Upper lobe of right lung (tissue), 1 donor: ENCODE results near the gene DIO1. TPM values are rescaled to one million over a fixed set of nuclear protein-coding genes. Genes with fewer than 3 reads are reported as not detected.

Experiments
- ATAC-seq: fragments of 200-7000 bp; cut with Tn5 transposase; one replicate; pipeline ENCODE4 v1.9.1; 2020; ENCODE audit warnings: mild to moderate bottlenecking, moderate library complexity
- DNase-seq: peaks from one replicate; pipeline ENCODE4 v3.0.0-alpha.2; 2020
- H3K27ac ChIP-seq: fragments of 200-600 bp; one replicate; pipeline ENCODE4 v1.8.0; 2022
- H3K27me3 ChIP-seq: fragments of 200-600 bp; one replicate; pipeline ENCODE4 v1.8.0; 2022; ENCODE audit warnings: mild to moderate bottlenecking
- H3K36me3 ChIP-seq: fragments of 200-600 bp; one replicate; pipeline ENCODE4 v1.8.0; 2022
- H3K4me1 ChIP-seq: fragments of 200-600 bp; one replicate; pipeline ENCODE4 v1.8.0; 2022
- H3K4me3 ChIP-seq: fragments of 200-600 bp; one replicate; pipeline ENCODE4 v1.8.0; 2022; ENCODE audit warnings: mild to moderate bottlenecking
- H3K9me3 ChIP-seq: fragments of 200-600 bp; one replicate; pipeline ENCODE4 v1.8.0; 2022
- intact Hi-C: fragments of 100-400 bp; cut with DNase I; formaldehyde crosslinking; loops from one replicate; pipeline ENCODE4 v1.11.0; 2022
- long read RNA-seq: library from polyadenylated mRNA; unstranded; transcript quantifications from one replicate; pipeline ENCODE4 v2.0.0, GENCODE V29; 2021
- total RNA-seq: library from RNA; stranded (reverse); fragmentation: NEBNext Ultra II Directional; extraction: Animal tissue kit (Norgen Biotek cat#: 25700); gene quantifications from one replicate; pipeline ENCODE4 v1.2.1, GENCODE V29; 2021
- TF ChIP-seq, protein P1 (sequence below): fragments of 200-600 bp; IDR thresholded peaks from one replicate; pipeline ENCODE4 v1.8.0; 2022; ENCODE audit warnings: antibody characterized with exemption
- donor health status: DM: no; HTN: yes; CAD: no; lungs with severe emphysema.

The DIO1 gene
- total RNA-seq, result not detected
- long read RNA-seq, partial matches to known transcripts, result 0 of 2 reads
- long read RNA-seq, other reads (novel, unspliced or antisense), result 2 of 2 reads

- Histone ChIP-seq H3K9me3 (no peaks in the 10 kb centered on the region), H3K27me3 (no peaks in the 10 kb centered on the region), H3K27ac (peak within 1 kb of the TSS; percentile 55), H3K4me3 (no peak within 1 kb of the TSS), H3K36me3 (no peaks in the 10 kb centered on the region), H3K4me1 (peaks cover 14% of the 10 kb centered on the region)
- TF ChIP-seq, protein P1, sequence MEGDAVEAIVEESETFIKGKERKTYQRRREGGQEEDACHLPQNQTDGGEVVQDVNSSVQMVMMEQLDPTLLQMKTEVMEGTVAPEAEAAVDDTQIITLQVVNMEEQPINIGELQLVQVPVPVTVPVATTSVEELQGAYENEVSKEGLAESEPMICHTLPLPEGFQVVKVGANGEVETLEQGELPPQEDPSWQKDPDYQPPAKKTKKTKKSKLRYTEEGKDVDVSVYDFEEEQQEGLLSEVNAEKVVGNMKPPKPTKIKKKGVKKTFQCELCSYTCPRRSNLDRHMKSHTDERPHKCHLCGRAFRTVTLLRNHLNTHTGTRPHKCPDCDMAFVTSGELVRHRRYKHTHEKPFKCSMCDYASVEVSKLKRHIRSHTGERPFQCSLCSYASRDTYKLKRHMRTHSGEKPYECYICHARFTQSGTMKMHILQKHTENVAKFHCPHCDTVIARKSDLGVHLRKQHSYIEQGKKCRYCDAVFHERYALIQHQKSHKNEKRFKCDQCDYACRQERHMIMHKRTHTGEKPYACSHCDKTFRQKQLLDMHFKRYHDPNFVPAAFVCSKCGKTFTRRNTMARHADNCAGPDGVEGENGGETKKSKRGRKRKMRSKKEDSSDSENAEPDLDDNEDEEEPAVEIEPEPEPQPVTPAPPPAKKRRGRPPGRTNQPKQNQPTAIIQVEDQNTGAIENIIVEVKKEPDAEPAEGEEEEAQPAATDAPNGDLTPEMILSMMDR, result no peak
- intact Hi-C loops, result no loop called here
- ATAC-seq, result no peak
- no peak for DNase-seq
Measured at GRCh38 chr1:53893999-53894636, at the start of gene DIO1. DIO1 (plus strand) TSS chr1:53894187; CDS start chr1:53894211, 24 bp downstream.

GRCh38 chr1:53847980-53848379, 46.0 kb upstream of the DIO1 start:
- H3K4me1 ChIP-seq, result no peaks in the 10 kb centered on the region
- H3K27ac ChIP-seq, result no peak overlapping the region
- H3K4me3 ChIP-seq, result no peak overlapping the region
- H3K9me3 ChIP-seq, result no peaks in the 10 kb centered on the region
- ATAC-seq (no peak), DNase-seq (no peak)
- TF ChIP-seq, protein P1, result no peak
- H3K27me3 ChIP-seq, result no peaks in the 10 kb centered on the region
- intact Hi-C loops, result no loop called here
- peaks cover 14% of the 10 kb centered on the region for H3K36me3 ChIP-seq

- peaks cover 36% of the 10 kb centered on the region for H3K36me3 ChIP-seq
Measured at GRCh38 chr1:53850082-53850673, 43.8 kb upstream of the DIO1 start.

GRCh38 chr1:53851571-53852285, 42.3 kb upstream of the DIO1 start:
- ATAC-seq (no peak), DNase-seq (no peak)
- H3K4me1 ChIP-seq, result no peaks in the 10 kb centered on the region
- TF ChIP-seq, protein P1, result no peak
- no peaks in the 10 kb centered on the region for H3K9me3 ChIP-seq
- no peak overlapping the region for H3K4me3 ChIP-seq
- no peak overlapping the region for H3K27ac ChIP-seq
- H3K36me3 ChIP-seq, result peaks cover 52% of the 10 kb centered on the region
- H3K27me3 ChIP-seq, result no peaks in the 10 kb centered on the region
- intact Hi-C loops, result no loop called here

More at GRCh38 chr1:53850082-53850673, 43.8 kb upstream of the DIO1 start:
- no peak for DNase-seq
- H3K27ac ChIP-seq, result no peak overlapping the region
- H3K4me1 ChIP-seq, result no peaks in the 10 kb centered on the region
- intact Hi-C loops, result no loop called here
- no peak overlapping the region for H3K4me3 ChIP-seq
- H3K27me3 ChIP-seq, result no peaks in the 10 kb centered on the region
- no peaks in the 10 kb centered on the region for H3K9me3 ChIP-seq
- TF ChIP-seq, protein P1, result no peak
- no peak for ATAC-seq

- DNase-seq (no peak), ATAC-seq (peak; percentile 87)
- H3K36me3 ChIP-seq, result peaks cover 57% of the 10 kb centered on the region
Measured at GRCh38 chr1:53860967-53861411, 33.0 kb upstream of the DIO1 start.

More at GRCh38 chr1:53860967-53861411, 33.0 kb upstream of the DIO1 start:
- no peak overlapping the region for H3K27ac ChIP-seq
- H3K4me3 ChIP-seq, result no peak overlapping the region
- no peaks in the 10 kb centered on the region for H3K9me3 ChIP-seq
- TF ChIP-seq, protein P1, result peak; percentile 74
- intact Hi-C loops, result loop anchor here (10.0 kb wide), 1 partner anchor 104 kb away; no protein-coding TSS in a partner anchor
- H3K27me3 ChIP-seq, result no peaks in the 10 kb centered on the region
- H3K4me1 ChIP-seq, result no peaks in the 10 kb centered on the region
